Ovary (tissue), 9 donors: ENCODE results near the gene AP2M1. TPM values are rescaled to one million over a fixed set of nuclear protein-coding genes. Genes with fewer than 3 reads are reported as not detected.

Experiments
- DNase-seq, 5 donors: peaks; one replicate each; pipeline ENCODE4 v3.0.0-alpha.2; 2019 to 2020
- H3K27ac ChIP-seq, 2 donors: fragments of 200-600 bp; one replicate each; pipeline versions ENCODE4 v1.5.1 to v1.8.0; 2019 to 2022
- H3K27me3 ChIP-seq: fragments of 200-600 bp; one replicate; pipeline ENCODE4 v1.8.0; 2022
- H3K36me3 ChIP-seq: fragments of 200-600 bp; sonication (generic); one replicate; pipeline ENCODE4 v1.5.1; 2019
- H3K4me1 ChIP-seq: one replicate; pipeline ENCODE4 v1.8.1; 2013; ENCODE audit warnings: mild to moderate bottlenecking, moderate library complexity; ENCODE audit not compliant: insufficient read depth
- H3K4me3 ChIP-seq: fragments of 200-600 bp; sonication (generic); one replicate; pipeline ENCODE4 v1.5.1; 2017
- H3K9me3 ChIP-seq, 2 donors: fragments of 200-600 bp in 1 of 2; sonication (generic) in 1 of 2; one replicate each; pipeline versions ENCODE4 v1.5.1 to v1.8.1; 2013 to 2019; ENCODE audit warnings: mild to moderate bottlenecking in 1 of 2, moderate library complexity in 1 of 2
- EP300 ChIP-seq: sonication (generic); formaldehyde crosslinking; IDR thresholded peaks from one replicate; pipeline ENCODE4 v1.6.1; 2017; ENCODE audit warnings: antibody characterized with exemption
- POLR2A ChIP-seq: fragments of 450-650 bp; IDR thresholded peaks from one replicate; pipeline ENCODE4 v1.6.1; 2017; ENCODE audit warnings: antibody characterized with exemption, mild to moderate bottlenecking, moderate library complexity
- WGBS, 3 donors: extraction: QIAGEN DNeasy Blood & Tissue Kit in 1 of 3; methylation state at CpG; one replicate each; pipeline versions ENCODE4 v1.1.5 to v1.1.7; 2013 to 2017; 5-methylcytosine and 5-hydroxymethylcytosine counted together
- intact Hi-C, 4 donors: fragments of 100-400 bp; cut with DNase I; formaldehyde crosslinking; loops; one replicate each; pipeline versions ENCODE4 v1.11.0 to v1.15.1; 2022 to 2023
- polyA plus RNA-seq, 2 donors: library from polyadenylated mRNA; stranded (reverse); fragments of 200-250 nt in 1 of 2; fragments of 350-450 nt in 1 of 2; fragmentation: Illumina TruSeq in 1 of 2; extraction: RNeasy Lipid Tissue Mini Kit (QIAGEN cat#74804) in 1 of 2; gene quantifications; one replicate each; pipeline ENCODE4 v1.2.3, GENCODE V29; 2013 to 2014
- total RNA-seq, 7 donors: library from RNA; depleted of rRNA in 2 of 7; stranded (reverse); fragments of >200 nt in 2 of 7; fragmentation: NEBNext Ultra II Directional in 3 of 7; extraction: Animal tissue kit (Norgen Biotek cat#: 25700) in 3 of 7; gene quantifications; one replicate each; pipeline versions ENCODE4 v1.1.0 to v1.2.4, GENCODE V29; 2016 to 2023
- TF ChIP-seq, protein P1 (sequence below), 3 donors: fragments of 450-650 bp in 2 of 3; fragments of 200-600 bp in 1 of 3; IDR thresholded peaks; one replicate each; pipeline versions ENCODE4 v1.5.1 to v1.8.0; 2016 to 2022; ENCODE audit warnings: antibody characterized with exemption in 3 of 3, mild to moderate bottlenecking in 1 of 3
- donor health status: DM: no; HTN: no; CAD: no; lungs with moderate emphysema.
- donor health status: DM: no; HTN: no; CAD: no.
- donor health status: Bipolar disorder and iron deficiency.
- donor health status: DM: yes; HTN: yes; CAD: no.
- donor health status: DM: no; HTN: no; CAD: no.
- donor health status: DM: yes; HTN: yes; CAD: no.

AP2M1 gene
- total and polyA plus RNA-seq, 9 donors: 107 to 371 (median 252) TPM

DNA sequence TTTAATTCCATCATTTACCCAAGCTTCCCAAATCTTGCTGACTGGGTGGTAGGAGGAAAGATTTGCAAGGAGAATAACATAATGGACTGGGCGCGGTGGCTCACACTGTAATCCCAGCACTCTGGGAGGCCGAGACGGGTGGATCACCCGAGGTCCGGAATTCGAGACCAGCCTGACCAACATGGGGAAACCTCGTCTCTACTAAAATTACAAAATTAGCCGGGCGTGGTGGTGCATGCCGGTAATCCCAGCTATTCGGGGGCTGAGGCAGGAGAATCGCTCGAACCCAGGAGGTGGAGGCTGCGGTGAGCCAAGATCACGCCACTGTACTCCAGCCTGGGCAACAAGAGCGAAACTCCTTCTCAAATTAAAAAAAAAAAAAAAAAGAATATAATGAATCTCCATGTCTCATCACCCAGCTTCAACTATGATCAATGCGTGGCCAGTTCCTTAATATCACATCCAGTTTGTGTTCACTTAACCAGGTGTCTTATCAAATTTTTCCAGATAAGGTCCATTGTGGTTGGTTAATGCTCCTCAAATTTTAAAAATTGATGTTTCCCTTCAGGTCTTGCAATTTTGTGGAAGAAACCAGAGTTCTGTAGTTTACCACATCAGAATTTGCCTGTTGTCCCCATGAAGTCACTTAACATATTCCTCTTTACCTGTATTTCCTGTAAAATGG lies 10.0 kb downstream of the AP2M1 start:
- Histone ChIP-seq H3K27ac (peak overlapping the region in 1 of 2 donors; percentile 73), H3K4me1 (peaks cover 4% of the 10 kb centered on the region), H3K27me3 (no peaks in the 10 kb centered on the region), H3K36me3 (no peaks in the 10 kb centered on the region), H3K4me3 (no peak overlapping the region), H3K9me3 (no peaks in the 10 kb centered on the region)
- WGBS, 3 donors: 92 to 95% (median 93%) methylated on average over 18 of the region's 18 CpGs
- intact Hi-C loops: loop anchor here in 3 of 4 donors (5.0 to 10.0 kb wide), 3 partner anchors 63 to 302 kb away; partner anchors contain the start of genes ALG3 (in 2 of the 3), EEF1AKMT4 (in 2 of the 3) and PARL (in 1 of the 3)
- no peak for DNase-seq
- TF ChIP-seq, protein P1, sequence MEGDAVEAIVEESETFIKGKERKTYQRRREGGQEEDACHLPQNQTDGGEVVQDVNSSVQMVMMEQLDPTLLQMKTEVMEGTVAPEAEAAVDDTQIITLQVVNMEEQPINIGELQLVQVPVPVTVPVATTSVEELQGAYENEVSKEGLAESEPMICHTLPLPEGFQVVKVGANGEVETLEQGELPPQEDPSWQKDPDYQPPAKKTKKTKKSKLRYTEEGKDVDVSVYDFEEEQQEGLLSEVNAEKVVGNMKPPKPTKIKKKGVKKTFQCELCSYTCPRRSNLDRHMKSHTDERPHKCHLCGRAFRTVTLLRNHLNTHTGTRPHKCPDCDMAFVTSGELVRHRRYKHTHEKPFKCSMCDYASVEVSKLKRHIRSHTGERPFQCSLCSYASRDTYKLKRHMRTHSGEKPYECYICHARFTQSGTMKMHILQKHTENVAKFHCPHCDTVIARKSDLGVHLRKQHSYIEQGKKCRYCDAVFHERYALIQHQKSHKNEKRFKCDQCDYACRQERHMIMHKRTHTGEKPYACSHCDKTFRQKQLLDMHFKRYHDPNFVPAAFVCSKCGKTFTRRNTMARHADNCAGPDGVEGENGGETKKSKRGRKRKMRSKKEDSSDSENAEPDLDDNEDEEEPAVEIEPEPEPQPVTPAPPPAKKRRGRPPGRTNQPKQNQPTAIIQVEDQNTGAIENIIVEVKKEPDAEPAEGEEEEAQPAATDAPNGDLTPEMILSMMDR (IDR thresholded peaks at IDR 0.05): no peak

DNA sequence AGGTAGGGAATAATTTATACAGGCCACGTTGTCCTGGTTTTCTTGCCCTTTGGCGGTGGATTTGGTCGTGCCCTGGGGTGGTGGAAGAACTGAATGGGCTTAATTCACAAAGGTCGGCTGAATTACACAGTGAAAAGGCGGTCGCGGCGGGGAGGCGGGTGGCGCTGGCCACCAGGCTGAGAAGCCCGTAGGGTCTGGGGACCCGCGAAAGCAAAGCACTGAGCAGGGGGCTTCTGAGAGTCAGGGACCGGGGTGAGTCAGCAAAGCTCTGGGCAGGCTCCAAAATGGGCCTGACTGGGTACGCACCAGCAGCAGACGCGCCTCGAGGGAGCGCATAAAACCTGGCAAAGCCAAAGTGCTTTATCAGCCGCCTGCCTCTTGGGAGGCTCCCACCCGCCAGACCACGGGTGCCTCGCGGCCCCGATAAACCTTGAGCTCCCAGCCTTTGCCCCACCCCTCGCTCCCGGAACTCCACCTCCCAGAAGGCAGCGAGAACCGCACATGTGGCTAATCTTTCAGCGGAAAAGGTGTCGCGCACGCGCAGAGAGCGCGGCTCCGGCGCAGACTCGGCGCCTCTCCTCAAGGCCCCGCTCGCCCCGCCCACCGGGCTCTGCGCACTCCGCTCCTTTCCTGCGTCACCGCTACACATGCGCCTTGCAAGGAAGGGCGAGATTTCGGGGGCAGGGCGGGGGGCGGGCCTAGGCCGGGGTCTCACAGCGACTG lies 11.0 kb downstream of the AP2M1 start:
- no peaks in the 10 kb centered on the region for H3K36me3 ChIP-seq
- peak overlapping the region; percentile 55 to 73 for H3K27ac ChIP-seq
- no peaks in the 10 kb centered on the region for H3K27me3 ChIP-seq
- no peaks in the 10 kb centered on the region for H3K9me3 ChIP-seq
- 2 to 3% (median 2%) methylated on average over 55 of the region's 55 CpGs for WGBS, 3 donors
- H3K4me1 ChIP-seq: peaks cover 4% of the 10 kb centered on the region
- intact Hi-C loops: loop anchor here (2.0 to 10.0 kb wide), 4 partner anchors 55 to 303 kb away; partner anchors contain the start of genes ALG3 (in 2 of the 4), EEF1AKMT4 (in 2 of the 4) and PARL (in 1 of the 4)
- peak; percentile 99 to 100 (median 99) for DNase-seq
- TF ChIP-seq, protein P1 (IDR thresholded peaks at IDR 0.05): no peak
- no peak for TF ChIP-seq EP300
- TF ChIP-seq POLR2A: no peak
- peak overlapping the region; percentile 85 for H3K4me3 ChIP-seq

DNA sequence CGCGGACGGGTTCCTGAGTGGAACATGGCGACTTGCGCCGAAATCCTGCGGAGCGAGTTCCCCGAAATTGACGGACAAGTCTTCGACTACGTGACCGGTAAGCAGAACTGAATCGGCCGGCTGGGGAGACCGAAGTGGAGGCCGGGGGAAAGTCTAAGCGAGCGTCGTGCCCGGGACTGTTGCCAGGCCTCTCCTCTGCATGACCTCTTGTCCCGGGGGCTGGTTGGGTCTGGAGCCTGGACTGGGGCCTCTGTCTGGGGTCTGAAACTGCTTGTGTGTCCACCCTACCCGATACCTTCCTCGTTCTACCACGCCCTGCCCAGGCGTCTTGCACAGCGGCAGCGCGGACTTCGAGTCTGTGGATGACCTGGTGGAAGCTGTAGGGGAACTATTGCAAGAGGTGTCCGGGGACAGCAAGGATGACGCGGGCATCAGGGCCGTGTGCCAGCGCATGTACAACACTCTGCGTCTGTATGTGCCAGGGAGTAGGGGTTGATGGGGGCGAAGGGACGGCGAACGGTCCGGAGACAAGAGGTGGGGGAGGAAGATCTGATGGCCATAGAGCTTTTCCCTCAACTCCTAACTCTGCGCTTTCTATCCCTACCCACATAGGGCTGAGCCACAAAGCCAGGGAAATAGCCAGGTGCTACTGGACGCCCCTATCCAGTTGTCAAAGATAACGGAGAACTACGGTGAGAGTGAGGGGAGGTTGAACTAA lies 11.7 kb downstream of the AP2M1 start, which contains the start of gene ABCF3:
ABCF3 (plus strand) TSS at position 16 of the 718 bp plus-strand sequence; CDS start at position 25, 9 bp downstream.
- DNase-seq: peak in 1 of 5 donors; percentile 75
- WGBS, 3 donors: 0 to 1% (median 0%) methylated on average over 36 to 45 of the region's 45 CpGs
- intact Hi-C loops: loop anchor here (2.0 to 10.0 kb wide), 4 partner anchors 54 to 304 kb away; partner anchors contain the start of genes ALG3 (in 2 of the 4), EEF1AKMT4 (in 2 of the 4) and PARL (in 1 of the 4)
- Histone ChIP-seq H3K27ac (peak within 1 kb of the TSS; percentile 55 to 73), H3K4me3 (peak within 1 kb of the TSS; percentile 85), H3K4me1 (peaks cover 4% of the 10 kb centered on the region), H3K9me3 (no peaks in the 10 kb centered on the region), H3K36me3 (no peaks in the 10 kb centered on the region), H3K27me3 (no peaks in the 10 kb centered on the region)
- TF ChIP-seq POLR2A (peak; percentile 68), EP300 (no peak)
- TF ChIP-seq, protein P1 (IDR thresholded peaks at IDR 0.05): no peak

DNA sequence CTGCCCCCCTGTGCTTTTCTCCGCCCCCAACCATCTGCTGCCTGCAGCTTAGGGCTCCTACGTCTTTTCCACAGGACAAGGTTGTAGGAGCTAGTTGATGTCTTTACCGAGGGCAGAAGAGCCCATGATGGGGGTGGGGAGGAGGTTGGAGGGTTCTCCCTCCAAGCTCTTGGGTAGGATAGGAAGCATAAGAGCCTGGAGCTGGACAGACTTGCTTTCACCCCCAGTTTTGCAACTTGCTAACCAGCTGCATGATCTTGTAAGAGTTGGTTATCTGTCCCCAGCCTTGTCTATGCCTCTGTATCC lies 12.2 kb downstream of the AP2M1 start:
- WGBS, 3 donors: 2 to 10% (median 4%) methylated on average over 3 of the region's 3 CpGs
- H3K27ac ChIP-seq: no peak overlapping the region
- H3K36me3 ChIP-seq: no peaks in the 10 kb centered on the region
- TF ChIP-seq, protein P1 (IDR thresholded peaks at IDR 0.05): no peak
- peaks cover 4% of the 10 kb centered on the region for H3K4me1 ChIP-seq
- peak overlapping the region; percentile 85 for H3K4me3 ChIP-seq
- no peak for DNase-seq
- intact Hi-C loops: loop anchor here (2.0 to 10.0 kb wide), 4 partner anchors 54 to 305 kb away; partner anchors contain the start of genes ALG3 (in 2 of the 4), EEF1AKMT4 (in 2 of the 4) and PARL (in 1 of the 4)
- H3K27me3 ChIP-seq: no peaks in the 10 kb centered on the region
- H3K9me3 ChIP-seq: no peaks in the 10 kb centered on the region
